HUES64 (cell line): ENCODE measurements around the gene SEPSECS.

ENCODE experiments used
- H3K27ac ChIP-seq: 2 replicates; pipeline ENCODE4 v1.7.0; 2013; ENCODE audit warnings: low read depth, low read length, inconsistent platforms
- H3K27me3 ChIP-seq: 2 replicates; pipeline ENCODE4 v1.6.1; 2013; ENCODE audit warnings: mild to moderate bottlenecking, low read length; ENCODE audit not compliant: insufficient read depth
- H3K36me3 ChIP-seq: 2 replicates; pipeline ENCODE4 v1.6.1; 2013; ENCODE audit warnings: mild to moderate bottlenecking, low read length; ENCODE audit not compliant: insufficient read depth
- H3K4me1 ChIP-seq: 2 replicates; pipeline ENCODE4 v1.6.1; 2013; ENCODE audit warnings: mild to moderate bottlenecking, low read length, moderate library complexity; ENCODE audit not compliant: insufficient read depth
- H3K4me3 ChIP-seq: 2 replicates; pipeline ENCODE4 v1.5.1; 2013; ENCODE audit warnings: mild to moderate bottlenecking, low read length, moderate library complexity
- H3K9ac ChIP-seq: 2 replicates; pipeline ENCODE4 v1.6.1; 2013; ENCODE audit warnings: mild to moderate bottlenecking, low read depth, low read length
- H3K9me3 ChIP-seq: 2 replicates; pipeline ENCODE4 v1.6.1; 2013; ENCODE audit warnings: low read depth, low read length; ENCODE audit not compliant: insufficient read depth
- WGBS: fragments of 150-250, 120-280 bp; methylation state at CpG from one replicate; pipeline ENCODE4 v1.1.7; 2013; ENCODE audit warnings: missing lambda C conversion rate; 5-methylcytosine and 5-hydroxymethylcytosine counted together

Gene SEPSECS

GRCh38 chr4:25123236-25123635 lies 37.0 kb downstream of the SEPSECS start:
- H3K36me3 ChIP-seq, result peaks cover 5% of the 10 kb centered on the region; the same call in 1 of the 2 replicates
- no peaks in the 10 kb centered on the region for H3K9me3 ChIP-seq
- no peak overlapping the region for H3K4me3 ChIP-seq
- H3K9ac ChIP-seq, result no peak overlapping the region
- 89% methylated on average over 2 of the region's 3 CpGs for WGBS
- no peak overlapping the region for H3K27ac ChIP-seq
- peaks cover 9% of the 10 kb centered on the region; the same call in 1 of the 2 replicates for H3K4me1 ChIP-seq
- H3K27me3 ChIP-seq, result no peaks in the 10 kb centered on the region

GRCh38 chr4:25120146-25120940 lies 39.9 kb downstream of the SEPSECS start:
- WGBS, result 90% methylated on average over 1 of the region's 3 CpGs
- no peaks in the 10 kb centered on the region for H3K4me1 ChIP-seq
- no peak overlapping the region for H3K27ac ChIP-seq

GRCh38 chr4:25117716-25118472 lies 42.4 kb downstream of the SEPSECS start:
- Histone ChIP-seq H3K4me3 (no peak overlapping the region), H3K36me3 (no peaks in the 10 kb centered on the region), H3K27ac (no peak overlapping the region), H3K9ac (no peak overlapping the region), H3K27me3 (no peaks in the 10 kb centered on the region), H3K4me1 (peaks cover 7% of the 10 kb centered on the region; the same call in 1 of the 2 replicates), H3K9me3 (no peaks in the 10 kb centered on the region)
- WGBS, result 94% methylated on average over 6 of the region's 6 CpGs

More at GRCh38 chr4:25120146-25120940, 39.9 kb downstream of the SEPSECS start:
- no peak overlapping the region for H3K4me3 ChIP-seq
- H3K9ac ChIP-seq, result no peak overlapping the region
- H3K9me3 ChIP-seq, result no peaks in the 10 kb centered on the region
- H3K36me3 ChIP-seq, result peaks cover 5% of the 10 kb centered on the region; the same call in 1 of the 2 replicates
- H3K27me3 ChIP-seq, result no peaks in the 10 kb centered on the region

- 92% methylated on average over 4 of the region's 4 CpGs for WGBS
- Histone ChIP-seq H3K27me3 (no peaks in the 10 kb centered on the region), H3K9me3 (no peaks in the 10 kb centered on the region), H3K4me3 (no peak overlapping the region), H3K36me3 (no peaks in the 10 kb centered on the region), H3K9ac (no peak overlapping the region), H3K27ac (no peak overlapping the region), H3K4me1 (peaks cover 9% of the 10 kb centered on the region; the same call in 1 of the 2 replicates)
These were observed 43.0 kb downstream of the SEPSECS start for GRCh38 chr4:25117274-25117673.

- no peaks in the 10 kb centered on the region for H3K9me3 ChIP-seq
- 78% methylated on average over 13 of the region's 13 CpGs for WGBS
- H3K36me3 ChIP-seq, result no peaks in the 10 kb centered on the region
- H3K9ac ChIP-seq, result no peak overlapping the region
- H3K4me3 ChIP-seq, result no peak overlapping the region
- no peak overlapping the region for H3K27ac ChIP-seq
- H3K27me3 ChIP-seq, result no peaks in the 10 kb centered on the region
- H3K4me1 ChIP-seq, result peaks cover 9% of the 10 kb centered on the region; the same call in 1 of the 2 replicates
These were observed 46.0 kb downstream of the SEPSECS start for GRCh38 chr4:25113915-25114904.

- WGBS, result 88% methylated on average over 3 of the region's 3 CpGs
- Histone ChIP-seq H3K4me1 (peaks cover 9% of the 10 kb centered on the region; the same call in 1 of the 2 replicates), H3K9me3 (no peaks in the 10 kb centered on the region), H3K27ac (no peak overlapping the region), H3K4me3 (no peak overlapping the region), H3K36me3 (no peaks in the 10 kb centered on the region), H3K9ac (no peak overlapping the region), H3K27me3 (no peaks in the 10 kb centered on the region)
These were observed 47.3 kb downstream of the SEPSECS start for GRCh38 chr4:25112995-25113380.

- H3K27me3 ChIP-seq, result no peaks in the 10 kb centered on the region
- no peak overlapping the region for H3K9ac ChIP-seq
- no peaks in the 10 kb centered on the region for H3K9me3 ChIP-seq
- 88% methylated on average over 11 of the region's 11 CpGs for WGBS
- H3K27ac ChIP-seq, result no peak overlapping the region
- peaks cover 9% of the 10 kb centered on the region; the same call in 1 of the 2 replicates for H3K4me1 ChIP-seq
- H3K36me3 ChIP-seq, result no peaks in the 10 kb centered on the region
- H3K4me3 ChIP-seq, result no peak overlapping the region
These were observed 47.8 kb downstream of the SEPSECS start for GRCh38 chr4:25112366-25112994.

GRCh38 chr4:25111648-25112196 lies 48.5 kb downstream of the SEPSECS start:
- no peaks in the 10 kb centered on the region for H3K36me3 ChIP-seq
- H3K27me3 ChIP-seq, result no peaks in the 10 kb centered on the region
- no peaks in the 10 kb centered on the region for H3K9me3 ChIP-seq
- peaks cover 9% of the 10 kb centered on the region; the same call in 1 of the 2 replicates for H3K4me1 ChIP-seq
- H3K4me3 ChIP-seq, result no peak overlapping the region
- H3K27ac ChIP-seq, result no peak overlapping the region
- WGBS, result 90% methylated on average over 11 of the region's 11 CpGs
- H3K9ac ChIP-seq, result no peak overlapping the region

GRCh38 chr4:25110527-25111329 lies 49.5 kb downstream of the SEPSECS start:
- Histone ChIP-seq H3K4me3 (no peak overlapping the region), H3K27ac (no peak overlapping the region), H3K27me3 (no peaks in the 10 kb centered on the region), H3K9ac (no peak overlapping the region), H3K9me3 (no peaks in the 10 kb centered on the region), H3K36me3 (no peaks in the 10 kb centered on the region), H3K4me1 (peaks cover 9% of the 10 kb centered on the region; the same call in 1 of the 2 replicates)
- WGBS, result 90% methylated on average over 8 of the region's 8 CpGs
